GDM1 (cell line): Measurements from ENCODE around the gene ELL.

Source experiments
- DNase-seq: peaks from one replicate; lab custom pipeline; 2025; lab: John Stamatoyannopoulos, UW

ELL gene

GRCh38 chr19:18445262-18445948 lies 76.5 kb downstream of the ELL start:
- no peak for DNase-seq

- no peak for DNase-seq
Observed at GRCh38 chr19:18444513-18444912, 77.4 kb downstream of the ELL start.

- DNase-seq, result no peak
Observed at GRCh38 chr19:18443831-18444230, 78.0 kb downstream of the ELL start.

GRCh38 chr19:18443406-18443805 lies 78.5 kb downstream of the ELL start:
- DNase-seq, result no peak

GRCh38 chr19:18442941-18443340 lies 78.9 kb downstream of the ELL start:
- no peak for DNase-seq

- DNase-seq, result no peak
Observed at GRCh38 chr19:18441804-18442788, 79.8 kb downstream of the ELL start.

- DNase-seq, result no peak
Observed at GRCh38 chr19:18440936-18441803, 80.7 kb downstream of the ELL start.

GRCh38 chr19:18440415-18440877 lies 81.4 kb downstream of the ELL start:
- DNase-seq, result no peak

GRCh38 chr19:18439910-18440237 lies 82.0 kb downstream of the ELL start:
- DNase-seq, result no peak

- no peak for DNase-seq
Observed at GRCh38 chr19:18439025-18439909, 82.6 kb downstream of the ELL start.

GRCh38 chr19:18438331-18439024 lies 83.4 kb downstream of the ELL start:
- no peak for DNase-seq

GRCh38 chr19:18437491-18438330 lies 84.2 kb downstream of the ELL start, which contains the start of gene ISYNA1:
Gene ISYNA1, minus strand, starts transcription at chr19:18438133. Its CDS starts 154 bp downstream, at chr19:18437979.
- DNase-seq, result peak; percentile 47

GRCh38 chr19:18436671-18437490 lies 85.0 kb downstream of the ELL start:
- peak; percentile 79 for DNase-seq

- no peak for DNase-seq
Observed at GRCh38 chr19:18435842-18436670, 85.8 kb downstream of the ELL start.

- no peak for DNase-seq
Observed at GRCh38 chr19:18435178-18435841, 86.6 kb downstream of the ELL start.

- DNase-seq, result no peak
Observed at GRCh38 chr19:18434411-18435175, 87.3 kb downstream of the ELL start.
